HL-60/S4 treated with retinoic acid at 250 ng/mL for 4 days and 3 days (cell line): Measurements from ENCODE around the gene UBA7.
"Not testable (repeated sequence)": the region's sequence is repeated elsewhere in the genome, so short reads cannot be mapped to it uniquely, and the experiment has no call there.

Experiments
- in situ Hi-C: fragments of 300-500 bp; cut with MboI; formaldehyde crosslinking; loops from 2 replicates; pipeline ENCODE4 v1.7.0; 2022; ENCODE audit warnings: low sequenced_read_pairs

Gene UBA7

DNA sequence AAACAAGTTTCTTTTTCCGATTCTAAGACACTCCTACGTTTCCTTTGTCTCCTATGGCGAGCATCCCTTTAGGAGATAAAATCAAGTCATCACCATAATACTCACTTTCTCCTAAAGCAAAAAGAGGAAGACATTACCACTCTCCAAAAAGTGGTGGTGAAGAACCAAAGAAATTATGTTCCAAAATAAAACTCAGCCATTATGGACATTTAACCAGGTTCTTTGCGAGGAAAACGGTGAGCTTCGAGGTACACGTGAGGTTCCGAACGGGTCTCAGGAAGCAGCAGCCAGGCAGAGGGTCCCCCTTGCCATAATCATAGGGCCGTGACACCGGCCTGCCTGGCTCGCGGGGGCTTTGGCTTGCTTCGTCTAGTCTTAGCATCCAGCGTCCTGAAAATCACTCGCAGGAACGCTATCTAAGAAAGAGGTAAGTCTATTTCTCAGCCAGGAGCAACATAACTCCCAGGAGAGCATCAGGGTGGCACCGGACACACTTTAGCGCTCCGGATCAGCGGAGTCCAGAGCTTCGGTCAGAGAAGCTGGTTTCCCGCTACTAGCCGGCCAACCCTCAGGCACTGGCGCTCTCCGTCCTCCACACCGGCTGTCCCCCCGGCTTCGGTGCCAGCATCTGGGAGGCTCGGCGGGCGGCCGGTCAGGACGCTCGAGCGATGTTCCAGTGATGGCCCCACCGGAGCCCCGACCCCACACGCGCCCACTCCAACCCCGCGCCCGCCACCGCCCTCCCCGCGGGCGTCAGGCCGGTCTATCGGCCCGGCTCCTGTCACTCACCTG is 28.0 kb downstream of the UBA7 start:
- in situ Hi-C loops, result no loop called here

DNA sequence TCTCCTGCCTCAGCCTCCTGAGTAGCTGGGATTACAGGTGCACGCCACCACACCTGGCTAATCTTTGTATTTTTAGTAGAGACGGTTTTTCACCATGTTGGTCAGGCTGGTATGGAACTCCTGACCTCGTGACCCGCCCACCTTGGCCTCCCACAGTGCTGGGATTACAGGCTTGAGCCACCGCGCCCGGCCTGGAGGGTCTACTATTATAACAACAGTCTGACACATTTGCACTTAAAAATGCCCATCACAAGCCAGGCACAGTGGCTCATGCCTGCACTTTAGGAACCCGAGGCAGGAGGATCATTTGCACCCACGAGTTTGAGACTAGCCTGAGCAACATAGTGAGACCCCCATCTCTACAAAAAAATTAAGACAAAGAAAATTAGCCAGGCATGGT is 31.5 kb downstream of the UBA7 start:
- in situ Hi-C loops, result not testable (repeated sequence)

- in situ Hi-C loops, result no loop called here
Observed at GRCh38 chr3:49781415-49782199, 32.1 kb downstream of the UBA7 start.

- in situ Hi-C loops, result not testable (repeated sequence)
Observed at GRCh38 chr3:49780975-49781365, 32.8 kb downstream of the UBA7 start.

DNA sequence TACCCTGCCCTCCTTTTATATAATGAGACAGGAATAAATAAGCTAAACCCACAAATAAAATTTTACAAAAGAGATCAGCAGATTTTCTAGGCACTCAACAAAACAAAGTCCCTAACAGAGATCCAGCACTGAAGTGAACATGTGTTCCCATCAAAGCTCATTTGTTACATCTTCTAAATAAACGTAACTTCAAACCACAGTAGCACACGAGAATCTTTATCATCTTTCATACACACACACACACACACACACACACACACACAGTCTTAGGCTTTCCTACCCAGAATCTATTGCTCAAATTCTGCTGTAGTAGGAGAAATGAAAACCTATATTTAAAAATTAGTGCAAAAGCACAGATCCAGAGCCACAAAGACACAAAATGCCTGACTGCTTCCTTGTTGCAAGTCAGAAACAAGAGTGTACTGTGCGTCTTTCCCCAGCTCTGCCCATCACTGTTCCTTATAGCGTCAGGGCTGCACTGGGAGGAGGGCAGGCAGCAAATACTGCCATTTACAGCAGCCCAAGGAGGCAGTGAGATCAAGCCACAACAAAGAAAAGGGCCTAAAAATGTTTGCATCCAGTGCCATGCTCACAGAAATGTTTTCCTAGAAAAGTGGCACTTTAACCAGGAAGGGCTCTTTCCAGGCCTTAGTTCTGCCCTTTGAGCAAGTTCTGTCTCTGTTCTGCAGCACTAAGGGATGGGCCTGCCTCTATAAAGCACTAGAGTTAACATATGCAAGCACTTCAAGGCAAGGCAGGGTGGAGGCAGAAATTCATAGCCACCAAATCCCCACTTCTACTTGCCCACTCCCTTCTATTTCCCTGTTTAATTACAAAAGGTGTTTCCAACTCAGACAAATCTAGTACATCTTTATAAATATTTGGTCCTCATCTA is 33.4 kb downstream of the UBA7 start:
- in situ Hi-C loops, result no loop called here

- in situ Hi-C loops, result no loop called here
Observed at GRCh38 chr3:49779358-49780079, 34.2 kb downstream of the UBA7 start.

- in situ Hi-C loops, result not testable (repeated sequence)
Observed at GRCh38 chr3:49776101-49776500, 37.7 kb downstream of the UBA7 start.

DNA sequence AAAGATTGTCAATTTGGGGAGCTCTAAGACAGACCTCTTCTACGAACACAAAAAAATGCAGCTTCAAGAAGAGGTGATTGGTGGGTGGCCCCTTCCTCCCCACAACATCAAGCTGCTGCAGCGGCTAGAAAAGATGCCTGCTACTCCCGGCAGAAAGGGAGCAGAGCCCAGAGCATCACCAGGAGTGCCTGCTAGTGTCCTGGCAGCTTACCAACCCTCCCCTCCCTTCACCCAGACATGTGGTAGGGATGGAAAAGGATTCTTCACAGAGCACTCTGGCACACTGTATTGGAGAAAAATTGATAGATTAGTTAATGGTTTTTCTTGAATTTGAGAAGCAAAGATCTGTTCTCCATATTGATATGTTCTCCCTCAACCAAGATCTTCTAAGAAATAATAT is 38.2 kb downstream of the UBA7 start:
- in situ Hi-C loops, result no loop called here

GRCh38 chr3:49772703-49773102 is 41.0 kb downstream of the UBA7 start:
- in situ Hi-C loops, result no loop called here

- in situ Hi-C loops, result no loop called here
Observed at GRCh38 chr3:49771340-49771938, 42.3 kb downstream of the UBA7 start.

DNA sequence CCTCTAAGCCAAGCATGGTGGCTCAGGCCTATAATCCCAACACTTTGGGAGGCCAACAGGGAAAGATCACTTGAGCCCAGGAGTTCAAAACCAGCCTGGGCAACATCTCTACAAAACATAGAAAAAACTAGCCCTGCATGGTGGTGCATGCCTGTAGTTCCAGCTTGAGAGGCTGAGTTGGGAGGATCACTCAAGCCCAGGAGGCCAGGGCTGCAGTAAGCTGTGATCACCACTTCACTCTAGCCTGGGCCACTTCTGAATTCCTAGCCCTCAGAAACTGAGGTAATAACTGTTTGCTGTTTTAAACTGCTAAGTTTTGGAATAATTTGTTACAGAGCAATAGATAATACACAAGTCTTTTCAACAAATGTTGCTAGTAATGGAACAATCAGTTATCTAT is 43.8 kb downstream of the UBA7 start:
- in situ Hi-C loops, result no loop called here

DNA sequence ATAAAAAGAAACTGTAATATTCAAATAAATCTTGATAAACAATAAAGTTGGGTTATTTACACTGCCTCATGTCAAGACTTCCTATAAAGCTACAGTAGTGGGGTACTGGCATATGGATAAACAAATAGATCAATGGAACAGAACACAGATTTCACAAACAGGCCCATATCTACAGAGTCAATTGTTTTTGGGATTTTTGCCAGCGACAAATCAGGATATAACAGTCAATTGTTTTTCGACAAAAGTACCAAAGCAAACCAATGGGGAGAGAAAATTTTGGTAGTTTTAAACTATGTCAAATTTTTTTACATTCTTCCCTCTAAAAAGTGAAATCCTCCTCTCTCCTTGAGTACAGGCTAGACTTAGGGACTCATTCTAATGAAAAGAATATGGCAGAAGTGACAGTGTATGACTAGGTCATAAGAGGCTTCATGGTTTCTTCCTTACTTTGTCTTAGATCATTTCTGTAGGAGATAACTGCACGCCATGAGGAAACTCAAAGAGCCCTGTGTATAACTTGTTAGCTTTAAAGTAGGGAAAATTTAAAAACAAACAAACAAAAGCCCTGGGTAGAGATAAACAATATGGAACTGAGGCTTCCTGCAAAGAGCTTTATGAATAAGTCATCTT is 44.4 kb downstream of the UBA7 start:
- in situ Hi-C loops, result no loop called here

DNA sequence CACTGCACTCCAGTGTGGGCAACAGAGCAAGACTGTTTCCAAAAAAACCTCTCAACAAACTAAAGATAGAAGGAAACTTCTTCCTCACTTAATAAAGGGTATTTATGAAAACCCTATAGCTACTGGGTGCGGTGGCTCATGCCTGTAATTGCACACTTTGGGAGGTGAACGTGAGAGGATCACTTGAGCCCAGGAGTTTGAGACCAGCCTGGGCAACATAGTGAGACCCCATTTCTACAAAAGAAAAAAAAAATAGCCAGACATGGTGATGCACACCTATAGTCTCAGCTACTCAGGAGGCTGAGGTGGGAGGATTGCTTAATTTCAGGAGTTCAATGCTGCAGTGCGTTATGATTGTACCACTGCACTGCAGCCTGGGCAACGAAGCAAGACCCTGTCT is 49.8 kb downstream of the UBA7 start:
- in situ Hi-C loops, result no loop called here

GRCh38 chr3:49761661-49762060 is 52.1 kb downstream of the UBA7 start:
- in situ Hi-C loops, result no loop called here

GRCh38 chr3:49759226-49759625 is 54.5 kb downstream of the UBA7 start:
- in situ Hi-C loops, result no loop called here

GRCh38 chr3:49757197-49757596 is 56.6 kb downstream of the UBA7 start:
- in situ Hi-C loops, result no loop called here

GRCh38 chr3:49756036-49756435 is 57.7 kb downstream of the UBA7 start:
- in situ Hi-C loops, result no loop called here
